ENCODE results near the gene ECEL1.
"Not testable (repeated sequence)": the region's sequence is repeated elsewhere in the genome, so short reads cannot be mapped to it uniquely, and the experiment has no call there.

Gene ECEL1

GRCh38 chr2:232441147-232441651 lies 46.4 kb downstream of the ECEL1 start:
- DNase-seq (ENCODE audit: low read depth), result no peak

- DNase-seq (ENCODE audit: low read depth), result peak; percentile 26
Observed at GRCh38 chr2:232440220-232441018, 47.2 kb downstream of the ECEL1 start.

- no peak for DNase-seq (ENCODE audit: low read depth)
Observed at GRCh38 chr2:232439758-232440135, 47.9 kb downstream of the ECEL1 start.

- no peak for DNase-seq (ENCODE audit: low read depth)
Observed at GRCh38 chr2:232438951-232439757, 48.5 kb downstream of the ECEL1 start.

GRCh38 chr2:232438091-232438490 lies 49.5 kb downstream of the ECEL1 start:
- no peak for DNase-seq (ENCODE audit: low read depth)

GRCh38 chr2:232437195-232437571 lies 50.5 kb downstream of the ECEL1 start:
- no peak for DNase-seq (ENCODE audit: low read depth)

- DNase-seq (ENCODE audit: low read depth), result no peak
Observed at GRCh38 chr2:232436381-232437194, 51.0 kb downstream of the ECEL1 start.

GRCh38 chr2:232435805-232436204 lies 51.8 kb downstream of the ECEL1 start:
- DNase-seq (ENCODE audit: low read depth), result no peak

- no peak for DNase-seq (ENCODE audit: low read depth)
Observed at GRCh38 chr2:232435375-232435648, 52.3 kb downstream of the ECEL1 start.

- no peak for DNase-seq (ENCODE audit: low read depth)
Observed at GRCh38 chr2:232434563-232435374, 52.9 kb downstream of the ECEL1 start.

- no peak for DNase-seq (ENCODE audit: low read depth)
Observed at GRCh38 chr2:232434091-232434490, 53.5 kb downstream of the ECEL1 start.

- not testable (repeated sequence) for DNase-seq (ENCODE audit: low read depth)
Observed at GRCh38 chr2:232433622-232434021, 54.0 kb downstream of the ECEL1 start.

- no peak for DNase-seq (ENCODE audit: low read depth)
Observed at GRCh38 chr2:232432598-232433184, 54.9 kb downstream of the ECEL1 start.

GRCh38 chr2:232431705-232432590 lies 55.7 kb downstream of the ECEL1 start:
- DNase-seq (ENCODE audit: low read depth), result no peak
